Gastrocnemius medialis (tissue), 4 donors: ENCODE measurements around the gene RBM47.
"Not testable (repeated sequence)": the region's sequence is repeated elsewhere in the genome, so short reads cannot be mapped to it uniquely, and the experiment has no call there.

Source experiments
- POLR2A ChIP-seq, 2 donors: fragments of 450-650 bp; IDR thresholded peaks; one replicate each; pipeline ENCODE4 v1.6.1; 2017; ENCODE audit warnings: antibody characterized with exemption in 2 of 2, mild to moderate bottlenecking in 2 of 2, moderate library complexity in 2 of 2
- TF ChIP-seq, protein P1 (sequence below), 5 experiments: fragments of 450-650 bp in 3 of 5; fragments of 200-600 bp in 2 of 5; sonication (generic) in 2 of 5; IDR thresholded peaks in 4 of 5; conservative IDR thresholded peaks in 1 of 5; 1 replicate in 4 of 5; 2 replicates in 1 of 5; pipeline ENCODE4 v1.5.1; 2016 to 2019; ENCODE audit warnings: antibody characterized with exemption in 5 of 5, mild to moderate bottlenecking in 3 of 5, moderate library complexity in 3 of 5

DNA sequence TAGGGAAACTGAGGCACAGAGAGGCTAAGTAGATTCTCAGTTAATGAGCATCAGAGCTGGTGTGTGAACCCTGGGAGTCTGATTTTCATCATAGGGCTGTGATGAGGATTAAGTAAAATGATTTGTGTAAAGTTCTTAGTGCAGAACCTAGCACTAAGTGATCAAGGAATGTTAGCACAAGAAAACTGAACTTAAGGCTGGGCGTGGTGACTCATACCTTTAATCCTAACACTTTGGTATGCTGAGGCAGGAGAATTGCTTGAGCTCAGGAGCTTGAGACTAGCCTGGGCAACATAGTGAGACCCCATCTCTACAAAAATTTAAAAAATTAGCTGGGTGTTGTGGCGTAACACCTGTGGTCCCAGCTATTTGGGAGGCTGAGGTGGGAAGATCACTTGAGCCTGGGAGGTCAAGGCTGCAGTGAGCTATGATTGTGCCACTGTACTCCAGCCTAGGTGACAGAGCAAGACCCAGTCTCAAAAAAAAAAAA lies 183.4 kb downstream of the RBM47 start:
- TF ChIP-seq, protein P1, sequence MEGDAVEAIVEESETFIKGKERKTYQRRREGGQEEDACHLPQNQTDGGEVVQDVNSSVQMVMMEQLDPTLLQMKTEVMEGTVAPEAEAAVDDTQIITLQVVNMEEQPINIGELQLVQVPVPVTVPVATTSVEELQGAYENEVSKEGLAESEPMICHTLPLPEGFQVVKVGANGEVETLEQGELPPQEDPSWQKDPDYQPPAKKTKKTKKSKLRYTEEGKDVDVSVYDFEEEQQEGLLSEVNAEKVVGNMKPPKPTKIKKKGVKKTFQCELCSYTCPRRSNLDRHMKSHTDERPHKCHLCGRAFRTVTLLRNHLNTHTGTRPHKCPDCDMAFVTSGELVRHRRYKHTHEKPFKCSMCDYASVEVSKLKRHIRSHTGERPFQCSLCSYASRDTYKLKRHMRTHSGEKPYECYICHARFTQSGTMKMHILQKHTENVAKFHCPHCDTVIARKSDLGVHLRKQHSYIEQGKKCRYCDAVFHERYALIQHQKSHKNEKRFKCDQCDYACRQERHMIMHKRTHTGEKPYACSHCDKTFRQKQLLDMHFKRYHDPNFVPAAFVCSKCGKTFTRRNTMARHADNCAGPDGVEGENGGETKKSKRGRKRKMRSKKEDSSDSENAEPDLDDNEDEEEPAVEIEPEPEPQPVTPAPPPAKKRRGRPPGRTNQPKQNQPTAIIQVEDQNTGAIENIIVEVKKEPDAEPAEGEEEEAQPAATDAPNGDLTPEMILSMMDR (IDR thresholded peaks at IDR 0.05 in 4 of 5, conservative IDR thresholded peaks at IDR 0.05 in 1 of 5): not testable (repeated sequence)
- not testable (repeated sequence) for TF ChIP-seq POLR2A (IDR thresholded peaks at IDR 0.05)
